Gastrocnemius medialis (tissue), 4 donors: Measurements from ENCODE around the gene ARL6IP5. TPM values are rescaled to one million over a fixed set of nuclear protein-coding genes. Genes with fewer than 3 reads are reported as not detected.
A peak's percentile ranks its signal among the peaks of the same experiment; 100 is the strongest.

ENCODE experiments used
- ATAC-seq, 2 donors: fragments of 150-250 bp; one replicate each; pipeline ENCODE4 v1.9.1; 2016
- DNase-seq, 2 donors: peaks; one replicate each; pipeline ENCODE4 v3.0.0-alpha.2; 2019
- H3K27ac ChIP-seq, 4 donors: fragments of 200-600 bp; sonication (generic); 1 replicate in 1 of 4; 2 replicates in 3 of 4; pipeline ENCODE4 v1.5.1; 2016 to 2018; ENCODE audit warnings: mild to moderate bottlenecking in 2 of 4, moderate library complexity in 1 of 4
- H3K27me3 ChIP-seq, 3 donors: fragments of 200-600 bp; sonication (generic) in 2 of 3; 1 replicate in 1 of 3; 2 replicates in 2 of 3; pipeline versions ENCODE4 v1.5.1 to v1.6.0; 2016 to 2019; ENCODE audit warnings: mild to moderate bottlenecking in 1 of 3, moderate library complexity in 1 of 3
- H3K36me3 ChIP-seq, 2 donors: fragments of 200-600 bp; sonication (generic) in 1 of 2; one replicate each; pipeline ENCODE4 v1.5.1; 2017 to 2018
- H3K4me1 ChIP-seq, 2 donors: fragments of 200-600 bp; sonication (generic) in 1 of 2; one replicate each; pipeline ENCODE4 v1.5.1; 2016 to 2017; ENCODE audit warnings: mild to moderate bottlenecking in 2 of 2
- H3K4me3 ChIP-seq, 4 donors: fragments of 200-600 bp; sonication (generic) in 3 of 4; 1 replicate in 1 of 4; 2 replicates in 3 of 4; pipeline ENCODE4 v1.5.1; 2016 to 2019; ENCODE audit warnings: mild to moderate bottlenecking in 2 of 4
- H3K9me3 ChIP-seq, 3 donors: fragments of 200-600 bp; sonication (generic) in 2 of 3; 1 replicate in 1 of 3; 2 replicates in 2 of 3; pipeline ENCODE4 v1.5.1; 2016 to 2019
- POLR2A ChIP-seq, 2 donors: fragments of 450-650 bp; IDR thresholded peaks; one replicate each; pipeline ENCODE4 v1.6.1; 2017; ENCODE audit warnings: antibody characterized with exemption in 2 of 2, mild to moderate bottlenecking in 2 of 2, moderate library complexity in 2 of 2
- in situ Hi-C, 4 donors: fragments of 200-750 bp; cut with MboI; loops; one replicate each; pipeline versions ENCODE4 v1.15.0 to v1.8.0; 2017; ENCODE audit warnings: low sequenced_read_pairs in 4 of 4
- intact Hi-C: fragments of 100-400 bp; cut with DNase I; formaldehyde crosslinking; loops from one replicate; pipeline ENCODE4 v1.15.1; 2023; ENCODE audit warnings: low total_unique reads
- total RNA-seq, 4 donors: library from RNA; depleted of rRNA; stranded (reverse); fragments of >200 nt; gene quantifications; one replicate each; pipeline versions ENCODE4 v1.1.0 to v1.2.3, GENCODE V29; 2016
- TF ChIP-seq, protein P1 (sequence below), 5 experiments: fragments of 450-650 bp in 3 of 5; fragments of 200-600 bp in 2 of 5; sonication (generic) in 2 of 5; IDR thresholded peaks in 4 of 5; conservative IDR thresholded peaks in 1 of 5; 1 replicate in 4 of 5; 2 replicates in 1 of 5; pipeline ENCODE4 v1.5.1; 2016 to 2019; ENCODE audit warnings: antibody characterized with exemption in 5 of 5, mild to moderate bottlenecking in 3 of 5, moderate library complexity in 3 of 5

The ARL6IP5 gene
- total RNA-seq, 4 donors from 2014 or later = 108 to 181 (median 145) TPM

- Histone ChIP-seq H3K4me1 (peaks cover 86 to 87% of the 10 kb centered on the region in 2 donors), H3K27me3 (no peaks in the 10 kb centered on the region), H3K36me3 (no peaks in the 10 kb centered on the region), H3K4me3 (no peak overlapping the region), H3K9me3 (no peaks in the 10 kb centered on the region), H3K27ac (peak overlapping the region; percentile 95 to 99 (median 97))
- in situ Hi-C loops (no loop called here), intact Hi-C loops (no loop called here)
- no peak for ATAC-seq
- TF ChIP-seq, protein P1, sequence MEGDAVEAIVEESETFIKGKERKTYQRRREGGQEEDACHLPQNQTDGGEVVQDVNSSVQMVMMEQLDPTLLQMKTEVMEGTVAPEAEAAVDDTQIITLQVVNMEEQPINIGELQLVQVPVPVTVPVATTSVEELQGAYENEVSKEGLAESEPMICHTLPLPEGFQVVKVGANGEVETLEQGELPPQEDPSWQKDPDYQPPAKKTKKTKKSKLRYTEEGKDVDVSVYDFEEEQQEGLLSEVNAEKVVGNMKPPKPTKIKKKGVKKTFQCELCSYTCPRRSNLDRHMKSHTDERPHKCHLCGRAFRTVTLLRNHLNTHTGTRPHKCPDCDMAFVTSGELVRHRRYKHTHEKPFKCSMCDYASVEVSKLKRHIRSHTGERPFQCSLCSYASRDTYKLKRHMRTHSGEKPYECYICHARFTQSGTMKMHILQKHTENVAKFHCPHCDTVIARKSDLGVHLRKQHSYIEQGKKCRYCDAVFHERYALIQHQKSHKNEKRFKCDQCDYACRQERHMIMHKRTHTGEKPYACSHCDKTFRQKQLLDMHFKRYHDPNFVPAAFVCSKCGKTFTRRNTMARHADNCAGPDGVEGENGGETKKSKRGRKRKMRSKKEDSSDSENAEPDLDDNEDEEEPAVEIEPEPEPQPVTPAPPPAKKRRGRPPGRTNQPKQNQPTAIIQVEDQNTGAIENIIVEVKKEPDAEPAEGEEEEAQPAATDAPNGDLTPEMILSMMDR (IDR thresholded peaks at IDR 0.05 in 4 of 5, conservative IDR thresholded peaks at IDR 0.05 in 1 of 5) = no peak
- no peak for TF ChIP-seq POLR2A (IDR thresholded peaks at IDR 0.05)
- no peak for DNase-seq
Observed at GRCh38 chr3:69094467-69095205, 9.9 kb downstream of the ARL6IP5 start.

- in situ Hi-C loops = no loop called here
- intact Hi-C loops = no loop called here
- Histone ChIP-seq H3K36me3 (no peaks in the 10 kb centered on the region), H3K27me3 (no peaks in the 10 kb centered on the region), H3K4me1 (peaks cover 79 to 81% of the 10 kb centered on the region in 2 donors), H3K4me3 (no peak overlapping the region), H3K27ac (peak overlapping the region; percentile 95 to 99 (median 97)), H3K9me3 (no peaks in the 10 kb centered on the region)
- peak in 1 of 2 donors; percentile 8 for TF ChIP-seq POLR2A (IDR thresholded peaks at IDR 0.05)
- TF ChIP-seq, protein P1 (IDR thresholded peaks at IDR 0.05 in 4 of 5, conservative IDR thresholded peaks at IDR 0.05 in 1 of 5) = no peak
- no peak for ATAC-seq
- no peak for DNase-seq
Observed at GRCh38 chr3:69095636-69096035, 10.9 kb downstream of the ARL6IP5 start.

DNA sequence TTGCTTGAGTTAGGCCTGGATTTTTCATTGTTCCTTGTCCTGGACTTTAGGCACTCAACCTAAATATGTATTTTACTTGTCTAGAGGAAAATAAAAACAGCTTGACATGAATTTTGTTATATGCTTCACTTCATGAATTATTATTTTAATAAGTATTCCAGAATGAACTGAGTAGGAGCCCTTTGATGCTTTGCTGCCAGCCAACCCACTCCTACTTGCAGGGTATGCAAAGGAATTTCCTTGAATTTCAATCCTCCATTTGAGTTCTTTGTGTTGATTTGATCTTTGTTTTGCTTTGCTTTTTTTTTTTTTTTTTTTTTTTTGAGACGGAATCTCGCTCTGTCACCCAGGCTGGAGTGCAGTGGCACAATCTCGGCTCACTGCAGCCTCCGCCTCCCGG is 11.6 kb downstream of the ARL6IP5 start:
- H3K4me1 ChIP-seq = peaks cover 72 to 79% of the 10 kb centered on the region in 2 donors
- H3K36me3 ChIP-seq = no peaks in the 10 kb centered on the region
- peak overlapping the region; percentile 95 to 99 (median 97) for H3K27ac ChIP-seq

GRCh38 chr3:69097407-69098086 is 12.8 kb downstream of the ARL6IP5 start:
- Histone ChIP-seq H3K9me3 (no peaks in the 10 kb centered on the region), H3K4me1 (peaks cover 67 to 71% of the 10 kb centered on the region in 2 donors), H3K27me3 (no peaks in the 10 kb centered on the region), H3K4me3 (no peak overlapping the region), H3K36me3 (no peaks in the 10 kb centered on the region), H3K27ac (peak overlapping the region; percentile 95 to 99 (median 97))
- ATAC-seq (no peak), DNase-seq (no peak)
- TF ChIP-seq, protein P1 (IDR thresholded peaks at IDR 0.05 in 4 of 5, conservative IDR thresholded peaks at IDR 0.05 in 1 of 5) = no peak
- TF ChIP-seq POLR2A (IDR thresholded peaks at IDR 0.05) = no peak
- intact Hi-C loops = no loop called here
- in situ Hi-C loops = no loop called here

More for the DNA sequence above, 11.6 kb downstream of the ARL6IP5 start:
- ATAC-seq (no peak), DNase-seq (no peak)
- Histone ChIP-seq H3K4me3 (no peak overlapping the region), H3K27me3 (no peaks in the 10 kb centered on the region), H3K9me3 (no peaks in the 10 kb centered on the region)
- intact Hi-C loops = no loop called here
- TF ChIP-seq, protein P1 (IDR thresholded peaks at IDR 0.05 in 4 of 5, conservative IDR thresholded peaks at IDR 0.05 in 1 of 5) = no peak
- TF ChIP-seq POLR2A (IDR thresholded peaks at IDR 0.05) = no peak
- in situ Hi-C loops = no loop called here
